NCI-H510A (cell line): ENCODE measurements around the gene NOL11.
"Not testable (repeated sequence)": the region's sequence is repeated elsewhere in the genome, so short reads cannot be mapped to it uniquely, and the experiment has no call there.

Experiments
- DNase-seq: peaks from one replicate; lab custom pipeline; 2025; lab: John Stamatoyannopoulos, UW

The NOL11 gene

DNA sequence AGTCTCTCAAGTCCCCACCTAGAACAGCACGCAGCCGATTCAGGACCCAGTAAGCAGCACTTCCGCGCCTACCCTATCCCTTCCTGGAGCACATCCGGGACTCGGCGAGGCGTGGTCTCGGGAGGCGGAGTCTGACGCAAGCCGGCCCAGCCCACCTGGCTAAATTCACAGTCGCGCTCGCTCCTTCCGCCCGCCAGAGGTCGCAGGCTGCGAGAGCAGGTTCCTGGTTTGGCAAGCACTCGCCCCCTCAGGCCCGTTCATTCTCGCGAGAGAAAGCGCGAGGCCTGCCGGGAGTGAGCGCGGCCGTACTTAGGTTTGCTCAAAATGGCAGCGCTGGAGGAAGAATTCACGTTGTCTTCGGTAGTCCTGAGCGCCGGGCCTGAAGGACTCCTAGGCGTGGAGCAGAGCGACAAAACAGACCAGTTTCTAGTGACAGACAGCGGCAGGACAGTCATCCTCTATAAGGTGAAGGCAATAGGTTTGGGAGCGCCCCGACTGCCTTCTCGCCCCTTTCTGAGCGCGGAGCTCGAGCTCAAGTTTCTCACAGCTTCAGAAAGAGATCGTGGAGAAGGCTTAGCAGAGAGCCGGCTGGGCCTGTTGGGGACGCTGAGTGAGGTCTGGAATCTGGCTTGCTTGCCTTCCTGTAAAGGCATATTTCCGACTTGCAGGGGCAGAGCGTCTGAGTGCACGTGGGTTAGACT, at the start of gene NOL11:
Gene NOL11 (plus strand): TSS at position 313 of the 701 bp plus-strand sequence. CDS start 12 bp downstream, at position 325.
- peak; percentile 97 for DNase-seq

DNA sequence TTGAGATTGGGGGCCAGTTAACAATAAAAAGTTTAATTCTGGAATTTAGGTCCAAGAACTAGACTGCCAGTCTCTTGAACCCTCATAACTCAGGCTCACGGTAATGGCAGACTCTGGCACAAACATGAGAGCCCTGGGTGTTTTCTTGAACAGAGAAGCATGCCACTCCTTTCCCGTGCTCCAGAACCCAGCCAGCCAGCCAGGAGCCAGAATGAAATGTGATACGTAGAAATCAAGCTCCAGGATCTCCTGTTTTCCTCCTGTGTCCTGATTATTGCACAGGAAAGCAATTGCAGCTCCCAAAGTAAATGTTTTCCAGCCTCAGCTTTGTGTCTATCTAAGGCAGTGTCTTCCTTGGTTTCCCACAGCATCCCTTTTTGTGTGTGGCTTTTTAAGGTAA, 46.2 kb upstream of the NOL11 start:
- DNase-seq, result peak; percentile 38

DNA sequence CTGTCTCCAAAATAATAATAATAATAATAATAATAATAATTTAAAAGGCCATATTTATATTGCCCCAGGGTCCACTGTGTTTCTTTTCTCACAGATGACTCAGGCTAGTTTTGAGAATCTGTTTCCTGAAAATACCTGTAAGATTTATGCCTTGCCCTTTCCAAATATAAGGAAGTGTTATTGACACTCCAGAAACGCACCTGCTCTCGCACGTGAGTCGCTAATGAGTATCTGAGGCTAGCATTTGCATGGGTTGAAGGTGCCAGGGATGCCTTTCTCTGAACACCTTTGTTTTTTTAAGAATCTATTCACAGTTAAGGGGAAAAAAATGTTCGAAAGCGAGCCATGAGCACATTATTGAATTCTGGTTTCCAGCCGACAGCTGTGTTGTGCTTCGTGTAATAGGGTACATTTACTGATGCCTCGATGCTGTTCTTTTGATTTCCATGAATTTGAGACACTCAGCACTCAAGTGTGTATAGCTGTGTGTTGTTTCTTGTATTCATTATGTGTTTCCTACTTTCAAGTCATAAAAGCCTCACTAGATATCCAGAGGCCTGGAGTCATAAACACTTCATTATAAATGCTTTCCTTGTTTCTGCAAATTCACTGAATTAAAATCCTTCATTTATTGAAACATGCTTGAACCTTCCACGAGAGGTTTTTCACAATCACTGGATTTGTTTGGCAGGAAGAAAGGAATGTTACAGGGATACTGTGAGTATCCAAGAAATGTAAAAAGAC, 45.0 kb upstream of the NOL11 start:
- DNase-seq, result peak; percentile 78

DNA sequence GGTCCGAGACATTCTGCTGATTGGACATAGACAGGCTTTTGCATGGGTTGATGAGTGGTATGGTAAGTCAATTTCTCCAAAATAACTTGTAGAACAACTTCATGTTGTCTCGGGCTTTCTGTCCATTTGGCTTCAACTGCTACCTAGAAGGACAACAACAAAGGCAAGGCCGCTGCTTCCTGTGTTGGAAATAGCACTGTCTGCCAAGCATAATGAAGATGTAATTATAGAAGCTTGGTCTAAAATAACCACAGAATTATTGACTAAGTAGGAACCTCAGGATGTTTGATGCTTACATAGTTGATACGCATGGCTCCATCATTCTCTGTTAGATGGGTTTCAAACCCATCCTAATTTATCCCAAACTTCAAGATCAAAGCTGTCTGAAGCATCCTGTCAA, 42.3 kb upstream of the NOL11 start:
- no peak for DNase-seq

DNA sequence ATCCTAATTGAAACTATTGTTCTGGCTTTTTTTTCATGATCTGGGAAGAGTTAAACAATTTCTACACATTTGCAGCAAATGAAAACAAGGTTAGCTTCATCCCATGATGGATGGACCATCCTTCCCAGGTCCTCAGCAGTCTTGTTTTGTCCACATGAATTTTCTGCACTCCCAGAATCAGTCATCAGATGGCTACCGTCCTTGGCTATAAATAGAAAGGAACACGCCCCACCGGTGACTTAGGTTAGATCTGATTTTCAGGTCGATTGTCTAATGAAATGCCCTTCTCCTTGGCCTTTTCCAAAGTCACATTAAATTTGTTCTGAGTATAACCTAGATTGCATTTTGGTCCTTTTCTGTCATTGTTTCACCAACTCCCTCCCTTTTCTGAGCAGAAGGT, 41.4 kb upstream of the NOL11 start:
- DNase-seq, result no peak

DNA sequence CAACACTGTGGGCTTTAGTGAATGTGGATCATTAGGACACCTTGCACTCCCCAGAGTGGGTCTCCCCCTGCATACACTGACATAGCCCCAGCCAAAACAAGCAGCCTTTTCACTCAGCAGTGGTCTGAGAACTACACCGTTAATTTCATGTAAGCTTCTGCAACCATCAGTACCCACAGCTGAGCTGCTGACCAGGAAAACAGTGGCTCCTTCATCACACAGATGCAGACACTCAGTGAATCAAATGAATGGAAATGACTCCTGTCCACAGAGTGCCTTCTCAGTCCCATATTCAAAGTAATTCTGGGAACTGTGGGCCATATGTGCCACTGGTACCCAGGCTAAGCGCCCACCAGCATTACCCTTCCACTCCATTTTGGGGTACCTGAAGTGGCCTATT, 39.3 kb upstream of the NOL11 start:
- DNase-seq, result no peak

DNA sequence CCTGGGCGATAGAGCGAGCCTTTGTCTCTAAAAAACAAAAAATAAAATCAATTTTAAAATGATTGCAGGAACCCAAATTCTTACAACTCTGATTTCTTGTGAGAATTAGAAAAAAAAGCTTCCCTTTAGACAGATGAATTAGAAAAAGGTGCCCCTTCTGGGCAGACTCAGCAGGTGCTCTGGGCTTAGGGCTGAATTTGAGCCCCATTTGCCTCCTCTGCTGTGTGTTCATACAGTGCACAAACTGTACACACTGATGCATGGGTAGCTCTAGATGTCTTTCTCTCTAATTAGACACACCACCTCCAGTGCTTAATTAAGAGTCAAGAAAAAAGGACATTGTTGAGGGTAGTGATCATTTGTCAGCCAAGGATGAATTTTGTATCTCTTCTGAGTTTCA, 38.5 kb upstream of the NOL11 start:
- DNase-seq, result no peak

DNA sequence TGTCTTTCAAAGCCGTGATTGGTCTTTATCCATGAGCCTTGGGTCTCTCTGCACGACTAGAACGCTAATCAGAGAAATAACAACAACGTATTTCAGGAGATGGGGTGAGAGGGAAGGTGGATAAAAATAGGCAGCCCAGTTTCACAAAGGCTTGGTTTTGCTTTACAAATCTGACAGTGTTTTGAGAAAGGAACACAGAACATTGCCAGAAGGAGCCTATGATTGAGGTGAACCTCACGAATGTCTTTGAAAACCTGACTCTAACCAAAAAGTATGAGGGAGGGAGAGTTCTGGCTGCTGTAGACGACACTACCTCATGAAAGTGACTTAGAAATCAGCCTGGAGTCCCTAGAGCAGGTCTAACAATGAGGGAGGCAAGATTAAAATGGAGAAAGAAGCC, 38.0 kb upstream of the NOL11 start:
- DNase-seq, result no peak

DNA sequence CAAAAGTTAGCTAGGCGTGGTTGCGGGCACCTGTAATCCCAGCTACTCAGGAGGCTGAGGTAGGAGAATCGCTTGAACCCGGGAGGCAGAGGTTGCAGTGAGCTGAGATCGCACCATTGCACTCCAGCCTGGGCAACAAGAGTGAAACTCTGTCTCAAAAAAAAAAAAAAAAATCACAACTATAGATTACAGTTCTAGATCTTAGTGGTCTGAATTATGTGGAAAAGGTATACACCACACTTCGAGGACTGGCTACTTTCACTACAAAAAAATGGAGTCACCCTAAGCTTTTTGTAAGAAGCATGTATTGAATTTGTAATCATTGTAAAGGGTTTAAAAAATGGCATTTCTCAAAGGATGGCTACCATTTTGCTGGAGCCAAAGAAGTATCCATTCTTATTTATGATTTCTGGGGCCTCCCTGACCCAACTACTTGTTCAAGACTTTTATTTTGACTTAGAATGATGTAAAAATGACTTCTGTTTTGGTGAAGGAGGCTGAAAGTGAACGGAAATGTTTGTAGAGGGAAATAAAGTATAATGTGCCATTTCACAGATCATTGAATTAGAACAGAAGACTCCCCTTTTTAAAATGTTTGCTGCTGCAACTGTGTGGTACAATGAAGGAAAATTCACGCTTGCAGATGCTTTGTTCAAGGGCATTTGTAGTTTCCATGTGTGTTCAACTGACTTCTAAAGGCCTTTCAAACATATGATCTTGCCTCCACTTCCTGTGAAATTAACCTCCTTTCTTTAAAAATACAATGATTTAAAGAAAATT, 37.1 kb upstream of the NOL11 start:
- DNase-seq, result no peak

DNA sequence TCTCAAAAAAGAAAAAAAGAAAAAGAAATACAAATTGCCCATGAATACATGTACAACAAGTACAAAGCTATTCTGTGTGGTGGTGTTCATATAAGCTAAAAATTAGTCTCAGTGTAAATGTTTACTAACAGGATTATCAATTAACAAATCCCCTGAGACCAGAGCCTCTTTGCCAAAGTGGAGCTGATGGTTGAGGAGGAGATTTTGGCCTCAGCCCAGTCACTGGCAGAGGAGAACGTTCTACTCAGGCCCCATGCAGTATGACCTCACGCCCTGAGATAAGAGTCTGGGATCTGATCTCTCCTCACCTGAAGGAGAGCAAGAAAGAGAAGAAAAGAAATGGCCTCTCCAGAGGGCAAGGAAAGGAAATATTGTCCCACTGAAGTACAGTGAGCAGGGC, 35.5 kb upstream of the NOL11 start:
- no peak for DNase-seq

DNA sequence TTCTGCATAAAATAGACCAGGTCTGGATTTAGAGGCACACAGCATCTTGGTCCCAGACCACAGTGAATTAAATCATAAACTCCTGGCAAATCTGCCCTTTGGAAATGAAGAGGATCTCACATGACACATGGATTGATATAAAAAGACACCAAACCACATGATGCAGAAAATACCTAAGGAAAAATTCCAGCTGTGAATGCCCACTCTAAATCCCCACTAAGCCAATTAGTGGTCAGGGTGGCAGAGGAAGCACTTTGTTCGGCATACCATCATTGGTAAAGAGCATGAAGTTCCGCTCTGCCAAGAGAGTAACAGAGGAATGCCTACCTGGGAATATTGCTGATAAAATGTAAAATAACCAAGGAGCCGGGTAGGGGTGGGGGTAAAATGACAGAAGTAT, 32.4 kb upstream of the NOL11 start:
- DNase-seq, result no peak

DNA sequence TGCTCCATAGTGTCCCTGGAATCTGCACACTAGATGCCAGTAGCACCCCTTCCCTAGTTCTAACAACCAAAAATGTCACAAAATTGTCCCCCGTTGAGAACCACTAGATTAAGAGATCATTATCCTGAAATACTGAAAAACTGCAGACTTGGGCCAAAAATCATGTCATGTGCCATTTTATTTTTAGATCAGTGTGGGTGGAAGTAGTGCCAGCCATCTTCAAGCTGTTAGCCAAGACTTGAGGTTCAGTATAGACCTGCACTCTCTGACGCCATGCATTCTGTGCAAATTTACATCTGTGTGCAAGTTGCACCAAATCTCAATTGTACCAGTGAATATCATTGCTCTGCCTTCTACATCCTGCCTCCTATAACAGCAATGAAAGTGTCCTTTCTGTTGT, 31.5 kb upstream of the NOL11 start:
- no peak for DNase-seq

DNA sequence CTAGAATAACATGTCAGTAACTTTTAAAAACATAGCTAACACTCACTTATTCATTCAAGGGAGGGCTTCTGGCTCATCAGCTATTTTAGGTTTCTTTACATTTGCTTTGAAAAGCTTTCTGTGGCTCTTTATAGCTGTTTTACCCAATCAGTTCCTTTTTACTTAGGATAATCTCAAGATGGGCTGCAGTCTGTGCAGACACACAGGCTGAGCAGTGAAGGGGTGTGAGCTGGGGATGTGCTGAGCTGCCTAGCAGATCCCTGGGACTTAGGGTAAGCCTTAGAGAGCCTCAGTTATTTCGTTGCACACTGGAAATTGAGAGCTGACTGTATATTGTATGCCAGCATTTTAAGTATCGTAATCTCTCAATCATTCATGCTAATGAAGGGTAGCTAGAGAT, 30.2 kb upstream of the NOL11 start:
- no peak for DNase-seq

DNA sequence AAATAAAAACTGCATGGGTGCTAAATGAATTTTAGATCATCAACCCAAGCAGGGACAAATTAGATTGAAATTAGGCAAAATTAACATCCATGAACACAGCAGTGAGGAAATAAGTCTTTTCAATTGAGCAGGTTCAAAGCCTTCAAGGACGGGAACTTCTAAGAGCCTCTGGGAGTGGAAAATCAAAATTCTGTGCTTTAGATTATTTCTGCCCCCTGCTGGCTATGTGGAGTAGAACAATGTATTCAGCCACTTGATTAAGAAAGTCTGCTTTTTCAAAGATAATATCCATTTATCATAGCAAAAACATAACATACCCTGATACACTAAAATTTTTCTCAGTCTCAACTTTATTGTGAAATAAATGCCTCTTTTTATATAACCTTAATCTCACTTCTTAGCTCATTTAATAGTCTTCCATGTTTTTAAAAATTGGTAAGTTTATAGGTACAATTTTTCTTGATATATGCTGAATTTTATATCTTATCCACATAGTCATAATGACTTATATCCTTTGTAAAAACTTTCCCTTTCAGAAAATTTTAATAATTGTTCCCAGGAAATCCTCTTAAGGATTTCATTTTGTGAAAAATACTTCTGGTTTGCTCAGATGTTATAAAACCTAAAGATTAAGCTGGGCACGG, 28.1 kb upstream of the NOL11 start:
- DNase-seq, result peak; percentile 21

DNA sequence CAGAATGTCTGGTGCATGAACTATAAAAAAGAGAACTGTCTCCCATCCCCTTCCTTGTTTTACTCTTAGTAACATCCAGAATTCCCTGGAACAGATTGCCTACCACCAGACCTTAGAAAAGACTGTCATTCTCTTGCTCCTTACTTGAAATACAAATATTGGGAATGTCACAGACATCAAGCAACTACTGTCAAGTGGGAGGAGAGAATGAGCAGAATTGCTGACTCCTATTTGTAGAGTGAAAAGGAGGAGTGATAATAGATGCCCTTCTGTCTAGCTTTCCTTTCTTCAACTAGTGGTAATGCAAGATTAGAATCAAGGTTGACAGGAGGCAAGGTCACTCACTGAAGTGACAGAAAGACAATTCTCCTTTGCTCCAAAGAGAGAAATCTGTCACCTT, 23.9 kb upstream of the NOL11 start:
- DNase-seq, result no peak

DNA sequence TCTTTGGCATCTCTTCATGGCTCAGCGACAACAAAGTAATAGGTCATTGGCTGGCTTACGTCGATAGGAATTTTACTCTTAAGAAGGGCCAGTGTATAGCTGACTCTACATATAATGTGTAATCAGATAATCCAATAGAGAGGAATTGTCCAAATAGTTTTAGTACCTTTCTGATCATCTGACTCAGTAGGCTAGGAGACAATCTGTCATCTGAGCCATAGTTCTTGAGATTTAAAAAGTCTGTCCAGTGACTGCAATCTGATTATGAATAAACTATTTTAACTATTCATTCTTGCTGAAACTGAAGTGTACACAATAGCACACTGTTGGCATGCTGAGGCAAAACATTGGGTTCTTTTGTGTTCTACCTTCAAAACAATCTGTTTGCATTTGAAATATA, 21.4 kb upstream of the NOL11 start:
- no peak for DNase-seq

DNA sequence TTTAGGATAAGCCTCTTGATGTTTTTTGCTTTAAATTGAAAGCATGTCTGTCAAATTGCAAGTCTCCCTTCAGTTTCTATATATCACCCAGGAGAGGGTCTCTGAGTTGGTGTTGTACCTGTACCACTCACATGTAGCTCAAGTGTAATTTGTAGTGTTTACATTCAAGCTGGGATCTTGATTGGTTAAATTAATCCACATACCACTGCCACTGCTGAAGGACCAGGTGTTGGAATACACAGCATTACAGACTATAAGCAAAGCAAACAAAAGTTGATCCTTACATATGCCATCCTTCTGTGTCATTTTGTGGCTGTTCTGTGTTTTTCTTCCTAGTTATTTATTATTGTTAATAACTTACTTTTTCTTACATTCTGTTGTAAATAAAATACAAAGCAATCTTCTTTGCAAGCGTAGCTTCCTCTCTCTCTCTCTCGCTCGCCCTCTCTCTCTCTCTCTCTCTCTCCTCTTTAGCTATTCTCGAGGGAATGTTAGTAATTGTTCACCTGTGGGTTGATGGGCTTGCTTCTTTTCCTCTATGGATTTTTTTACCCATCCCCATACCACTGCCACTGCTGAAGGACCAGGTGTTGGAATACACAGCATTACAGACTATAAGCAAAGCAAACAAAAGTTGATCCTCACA, 20.8 kb upstream of the NOL11 start:
- DNase-seq, result no peak

DNA sequence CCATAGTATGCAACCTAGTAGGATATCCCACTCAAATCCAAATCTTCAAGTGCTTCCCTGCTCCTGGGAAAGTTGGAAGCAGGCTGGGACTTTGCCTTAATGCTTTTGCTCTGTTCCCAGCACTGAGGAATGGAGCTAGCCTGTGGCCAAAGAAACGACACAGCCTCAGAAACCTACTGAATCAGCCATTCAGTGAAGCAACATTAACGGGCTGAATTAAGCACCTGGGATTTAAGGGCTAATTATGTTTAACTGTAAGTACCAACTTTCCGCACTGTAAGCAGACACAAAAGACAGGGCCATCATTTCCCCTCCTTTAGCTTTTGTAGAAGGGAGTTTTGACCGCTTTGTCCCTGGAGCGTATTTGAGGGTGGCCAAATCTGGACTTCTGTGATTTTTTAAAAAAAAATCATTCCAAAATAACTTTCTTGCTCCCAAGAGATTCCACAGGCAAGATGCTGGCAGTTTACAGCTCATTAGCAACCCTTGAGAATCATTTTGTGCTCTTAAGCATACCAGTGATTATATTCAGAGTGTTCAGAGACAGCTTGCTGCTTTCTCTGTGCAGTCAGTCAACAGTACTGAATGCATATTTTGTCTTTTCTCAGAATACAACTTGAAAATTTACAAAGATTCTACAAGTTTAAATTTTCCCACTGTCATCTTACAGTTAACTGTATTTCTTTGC, 17.6 kb upstream of the NOL11 start:
- DNase-seq, result no peak

DNA sequence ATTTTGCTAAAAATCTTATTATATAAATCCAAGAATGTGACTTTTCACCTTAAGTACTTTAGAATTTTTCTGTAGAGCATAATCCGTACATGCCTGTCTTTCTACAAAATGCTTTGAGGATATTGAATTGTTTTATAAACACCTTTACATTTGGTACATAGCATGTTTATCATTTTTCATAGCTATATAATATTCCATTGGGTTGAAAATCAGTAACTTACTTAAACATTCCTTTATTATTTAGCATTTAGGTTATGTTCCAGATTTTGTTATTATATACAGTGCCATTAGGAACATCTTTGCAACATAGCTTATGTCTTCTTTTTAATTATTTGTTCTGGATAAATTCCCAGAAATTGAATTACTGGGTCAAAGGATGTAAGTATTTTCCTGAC, 17.0 kb upstream of the NOL11 start:
- DNase-seq, result no peak

DNA sequence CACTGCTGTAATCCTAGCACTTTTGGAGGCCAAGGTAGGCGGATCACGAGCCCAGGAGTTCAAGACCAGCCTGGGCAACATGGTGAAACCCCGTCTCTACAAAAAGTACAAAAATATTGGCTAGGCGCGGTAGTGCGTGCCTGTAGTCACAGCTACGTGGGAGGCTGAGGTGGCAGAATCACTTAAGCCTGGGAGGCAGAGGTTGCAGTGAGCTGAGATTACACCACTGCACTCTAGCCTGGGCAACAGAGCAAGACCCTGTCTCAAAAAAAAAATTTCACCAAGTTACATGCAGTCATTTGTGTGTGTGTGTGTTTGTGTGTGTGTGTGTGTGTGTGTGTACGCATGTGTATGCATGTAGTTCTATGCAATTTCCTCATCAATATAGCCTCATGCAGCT, 14.9 kb upstream of the NOL11 start:
- not testable (repeated sequence) for DNase-seq

DNA sequence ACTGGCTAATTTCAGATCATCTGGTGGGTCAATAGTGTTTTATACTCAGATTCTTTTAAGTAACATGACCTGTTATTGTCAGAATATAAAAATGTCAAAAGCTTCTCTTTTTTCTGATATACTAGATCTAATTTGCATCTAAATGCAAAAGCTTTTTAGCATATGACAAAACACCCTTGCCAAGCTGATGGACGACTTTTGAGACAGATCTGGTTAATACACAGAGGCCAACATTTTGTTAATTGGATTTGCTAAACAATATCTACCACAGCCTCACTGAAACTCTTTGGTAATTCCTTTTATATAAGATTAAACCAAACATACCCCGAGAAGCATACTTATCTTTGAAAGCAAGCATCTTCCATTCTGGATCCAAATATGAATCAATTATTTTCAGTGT, 10.3 kb upstream of the NOL11 start:
- DNase-seq, result no peak
